NCI-H748 (cell line): ENCODE data around the gene RAB3IP.
"Not testable (repeated sequence)": the region's sequence is repeated elsewhere in the genome, so short reads cannot be mapped to it uniquely, and the experiment has no call there.

ENCODE experiments used
- DNase-seq: peaks from one replicate; lab custom pipeline; 2025; ENCODE audit not compliant: unreplicated experiment; lab: John Stamatoyannopoulos, UW

Gene RAB3IP

DNA sequence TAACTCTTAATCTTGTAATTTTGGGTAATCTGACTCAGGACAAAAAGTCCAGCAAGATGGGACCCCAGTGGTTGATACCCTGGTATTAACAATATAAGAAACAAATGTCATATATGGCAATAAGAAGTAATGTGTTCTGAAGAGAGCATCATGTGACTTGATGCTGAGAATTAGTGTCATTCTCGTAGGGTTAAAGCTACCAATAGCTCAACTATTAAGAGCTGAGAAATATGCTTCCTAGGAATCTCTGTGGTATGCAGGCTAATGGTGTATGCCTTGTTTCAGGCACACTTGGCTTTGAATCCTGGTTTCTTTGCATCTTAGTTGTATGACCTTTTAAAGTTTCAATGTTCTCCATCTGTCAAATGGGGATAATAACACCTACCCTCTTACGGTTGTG, 95.5 kb downstream of the RAB3IP start:
- no peak for DNase-seq

GRCh38 chr12:69834576-69834975, 95.9 kb downstream of the RAB3IP start:
- DNase-seq = no peak

DNA sequence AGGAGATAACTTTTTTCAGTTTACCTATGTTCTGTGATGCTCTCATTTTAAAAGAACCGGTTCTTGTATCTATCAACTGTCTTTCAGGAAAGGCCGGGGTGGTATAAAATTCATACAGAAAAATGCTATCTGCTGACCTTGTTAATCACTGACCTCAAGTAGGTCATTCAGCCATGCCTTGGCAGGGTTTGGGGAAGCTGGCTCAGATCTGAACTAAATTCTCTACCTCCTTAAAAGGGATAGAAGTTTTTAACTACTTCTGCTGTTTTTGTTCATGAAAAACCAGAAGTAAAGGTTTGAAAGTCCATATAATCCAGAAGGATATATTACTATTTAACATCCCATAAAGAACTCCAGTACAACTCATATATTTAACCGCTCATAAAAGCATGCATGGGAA, 96.4 kb downstream of the RAB3IP start:
- no peak for DNase-seq

- no peak for DNase-seq
Observed at GRCh38 chr12:69836015-69836414, 97.4 kb downstream of the RAB3IP start.

DNA sequence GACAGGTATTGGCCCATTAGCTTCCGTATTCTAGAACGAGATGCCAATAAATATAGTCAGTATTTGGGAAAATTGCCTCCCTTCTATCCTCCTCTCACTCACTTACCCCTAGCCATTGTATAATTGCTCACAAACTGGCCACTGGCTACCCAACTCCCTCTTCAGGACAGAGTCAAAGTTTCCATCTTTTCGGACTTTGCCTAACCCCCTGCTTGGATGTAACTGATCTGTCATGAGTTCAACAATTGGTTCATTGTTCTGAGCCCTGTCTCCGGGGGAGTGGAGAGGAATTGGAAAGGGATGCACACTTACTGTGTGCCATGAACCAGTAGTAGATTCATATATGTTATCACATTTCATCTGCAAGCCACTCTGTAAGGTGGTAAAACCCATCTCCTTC, 98.5 kb downstream of the RAB3IP start:
- no peak for DNase-seq

DNA sequence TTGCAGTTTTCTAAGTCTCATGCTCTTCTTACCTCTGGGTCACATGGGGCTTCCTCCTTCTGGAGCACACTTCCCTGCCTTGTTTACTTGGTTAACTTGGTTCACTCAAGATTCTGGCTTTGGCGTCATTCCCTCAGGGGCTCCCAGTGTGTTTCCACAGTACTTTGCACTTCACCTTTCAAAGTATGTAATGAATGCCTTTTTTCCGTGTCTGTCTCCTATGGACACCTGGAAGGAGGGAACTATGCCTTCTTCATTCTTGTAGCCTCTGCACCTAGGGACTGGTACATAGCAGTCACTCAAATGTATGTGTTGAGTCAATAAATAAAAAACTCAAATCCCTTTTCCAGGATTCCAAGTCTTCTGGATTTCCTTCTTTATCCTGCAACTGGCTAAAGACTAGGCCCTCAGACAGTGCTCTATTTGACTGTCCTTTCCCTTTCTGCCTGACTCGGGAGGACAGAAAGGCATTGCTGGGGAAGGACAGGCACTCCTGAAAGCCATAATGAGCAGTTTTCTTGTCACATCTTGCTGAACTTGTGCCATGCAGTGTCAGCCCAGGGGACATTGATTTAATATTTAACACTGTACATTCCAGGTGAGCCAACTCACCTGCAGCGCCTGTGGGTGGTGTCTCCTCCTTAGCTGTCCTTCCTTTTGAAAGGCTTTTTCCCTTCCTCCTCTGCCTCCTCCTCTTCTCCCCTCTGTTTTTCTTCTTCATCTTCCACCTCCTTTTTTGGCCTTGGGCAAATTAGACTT, 99.2 kb downstream of the RAB3IP start:
- DNase-seq = no peak

DNA sequence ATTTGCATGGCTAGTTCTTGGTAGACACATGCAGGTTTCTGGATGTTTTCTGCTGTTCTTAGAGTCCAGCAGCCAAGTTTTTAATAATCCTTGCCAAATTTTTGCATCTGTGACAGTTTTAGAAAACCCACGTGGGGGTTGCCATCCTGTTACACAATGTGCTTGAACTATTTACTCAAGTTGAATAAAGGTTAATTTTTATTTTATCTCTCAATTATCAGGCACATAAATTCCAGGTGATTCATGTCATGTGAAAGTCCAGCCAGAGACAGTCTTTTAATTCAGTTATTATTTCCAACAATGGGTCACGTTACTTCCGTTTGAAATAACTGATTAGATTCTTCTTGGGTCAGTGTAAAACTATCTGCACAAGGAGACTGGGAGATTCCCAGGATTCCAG, 102.1 kb downstream of the RAB3IP start:
- no peak for DNase-seq

- no peak for DNase-seq
Observed at GRCh38 chr12:69843608-69844007, 104.9 kb downstream of the RAB3IP start.

DNA sequence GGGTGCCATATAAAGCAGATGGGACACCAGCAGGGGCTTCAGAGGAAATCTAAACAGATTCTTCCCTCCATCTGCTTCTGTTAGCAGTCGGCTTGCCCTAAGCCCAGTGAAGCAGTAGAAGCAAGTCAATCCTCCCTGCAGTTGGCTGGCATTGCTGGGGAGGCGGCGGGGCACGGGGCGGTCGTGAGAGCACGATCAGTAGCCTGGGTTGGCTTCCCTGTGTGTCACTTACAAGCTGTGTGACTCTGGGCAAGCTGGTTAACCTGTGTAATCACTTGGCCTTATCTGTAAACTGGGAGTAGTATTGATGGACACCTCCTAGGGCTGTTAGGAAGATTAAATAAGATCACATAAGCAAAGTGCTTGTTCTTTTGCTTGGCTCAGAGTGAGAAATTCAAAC, 105.8 kb downstream of the RAB3IP start:
- DNase-seq = no peak

- DNase-seq = no peak
Observed at GRCh38 chr12:69844836-69845235, 106.2 kb downstream of the RAB3IP start.

DNA sequence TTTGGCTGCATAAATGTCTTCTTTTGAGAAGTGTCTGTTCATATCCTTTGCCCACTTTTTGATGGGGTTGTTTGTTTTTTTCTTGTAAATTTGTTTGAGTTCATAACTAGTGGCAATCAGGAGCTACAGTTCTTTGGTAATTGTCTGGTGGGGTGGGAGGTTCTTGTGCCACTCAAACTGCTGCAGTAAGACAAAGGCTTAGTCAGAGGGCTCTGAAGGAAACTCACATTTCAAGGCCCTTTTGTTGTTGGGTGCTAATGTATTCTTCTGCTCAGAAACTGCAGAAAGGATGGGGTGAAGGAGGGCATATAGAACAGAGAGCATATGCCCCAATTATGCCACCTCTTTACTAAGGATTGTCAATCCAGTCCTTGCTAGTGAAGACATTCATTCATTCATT, 108.3 kb downstream of the RAB3IP start:
- DNase-seq = no peak

- no peak for DNase-seq
Observed at GRCh38 chr12:69851976-69852375, 113.3 kb downstream of the RAB3IP start.

- not testable (repeated sequence) for DNase-seq
Observed at GRCh38 chr12:69853176-69853961, 114.7 kb downstream of the RAB3IP start.

DNA sequence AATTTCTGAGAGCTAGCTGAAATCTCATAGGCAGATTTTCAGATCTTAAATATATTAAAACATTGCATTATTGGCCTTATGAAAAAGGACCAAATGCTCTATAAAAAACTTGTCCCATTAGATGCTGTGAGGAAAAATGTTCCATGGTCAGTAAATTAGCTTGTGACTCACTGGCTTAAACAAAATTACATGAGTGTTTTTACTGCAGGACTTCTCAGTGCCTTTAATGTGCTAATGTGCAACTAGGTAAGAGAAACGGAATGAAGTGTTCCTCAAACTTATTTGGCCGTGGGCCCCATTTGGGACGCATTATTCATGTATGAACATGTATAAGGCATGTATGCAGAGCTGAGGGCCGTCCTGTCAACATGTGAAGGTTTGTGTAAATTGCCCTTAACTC, 128.0 kb downstream of the RAB3IP start:
- DNase-seq = no peak

GRCh38 chr12:69868695-69869094, 130.0 kb downstream of the RAB3IP start:
- DNase-seq = no peak

DNA sequence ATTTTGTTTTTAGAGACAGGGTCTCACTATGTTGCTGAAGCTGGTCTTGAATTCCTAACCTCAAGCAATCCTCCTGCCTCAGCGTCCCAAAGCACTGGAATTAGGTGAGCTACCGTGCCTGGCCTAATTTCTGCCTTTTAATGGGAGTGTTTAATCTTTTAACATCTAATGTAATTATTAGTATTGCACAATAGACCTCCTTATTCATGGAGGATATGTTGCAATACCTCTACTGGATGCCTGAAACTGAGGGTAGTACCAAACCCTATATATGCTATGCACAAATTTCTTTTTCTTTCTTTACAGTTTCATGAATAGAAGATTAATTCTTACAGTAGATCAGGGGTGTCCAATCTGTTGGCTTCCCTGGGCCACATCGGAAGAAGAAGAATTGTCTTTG, 134.1 kb downstream of the RAB3IP start:
- no peak for DNase-seq
